HG03135 (cell line): ENCODE data around the gene SPATA7.
"Not testable (repeated sequence)": the region's sequence is repeated elsewhere in the genome, so short reads cannot be mapped to it uniquely, and the experiment has no call there.

Experiments used
- ATAC-seq: cut with Tn5 transposase; IDR thresholded peaks from one replicate; pipeline ENCODE4 v1.9.1; 2021; ENCODE audit warnings: mild to moderate bottlenecking, moderate library complexity; ENCODE audit not compliant: unreplicated experiment

The SPATA7 gene

GRCh38 chr14:88385212-88386101 lies at the start of gene SPATA7:
TSS of gene SPATA7 (plus strand) at chr14:88385657. CDS start at chr14:88385819, 162 bp downstream.
- ATAC-seq = peak; percentile 99

DNA sequence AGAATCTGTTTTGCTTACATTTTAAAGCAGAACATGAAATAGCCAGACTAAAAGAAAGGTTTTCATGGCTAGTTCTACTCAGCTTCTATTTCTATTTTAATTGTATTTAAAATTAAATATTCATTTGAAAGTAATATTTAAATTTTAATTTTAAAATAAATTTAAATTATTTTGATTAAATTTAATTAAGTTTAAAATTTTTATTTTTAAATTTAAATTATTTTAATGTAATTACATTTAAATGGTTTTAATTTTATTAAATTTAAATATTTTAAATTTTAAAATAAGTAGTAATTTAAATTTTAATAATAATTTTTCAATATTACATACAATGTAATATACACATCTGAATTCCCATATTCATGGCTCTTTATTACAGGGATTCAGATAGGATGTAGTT lies 45.1 kb upstream of the SPATA7 start:
- no peak for ATAC-seq

DNA sequence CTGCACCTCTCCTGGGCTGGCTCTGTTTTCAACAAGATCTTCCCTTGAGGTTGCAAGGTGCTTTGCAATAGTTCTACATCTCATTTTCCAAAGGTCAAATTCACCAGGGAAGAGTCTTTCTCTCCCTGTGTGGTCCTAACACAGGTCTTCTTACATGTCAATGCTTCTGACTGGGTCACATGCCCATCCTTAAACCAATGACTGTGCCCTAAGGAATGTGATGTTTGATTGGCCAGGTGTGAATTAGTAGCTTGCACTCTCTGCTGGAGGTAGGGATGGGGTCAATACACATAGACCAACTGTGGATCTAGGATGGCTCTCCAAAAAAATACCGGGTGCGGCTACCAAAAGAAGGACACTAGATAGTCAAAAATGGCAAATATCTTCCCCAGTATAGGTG lies 42.5 kb upstream of the SPATA7 start:
- no peak for ATAC-seq

- no peak for ATAC-seq
These were observed 39.3 kb upstream of the SPATA7 start for GRCh38 chr14:88346048-88346639.

DNA sequence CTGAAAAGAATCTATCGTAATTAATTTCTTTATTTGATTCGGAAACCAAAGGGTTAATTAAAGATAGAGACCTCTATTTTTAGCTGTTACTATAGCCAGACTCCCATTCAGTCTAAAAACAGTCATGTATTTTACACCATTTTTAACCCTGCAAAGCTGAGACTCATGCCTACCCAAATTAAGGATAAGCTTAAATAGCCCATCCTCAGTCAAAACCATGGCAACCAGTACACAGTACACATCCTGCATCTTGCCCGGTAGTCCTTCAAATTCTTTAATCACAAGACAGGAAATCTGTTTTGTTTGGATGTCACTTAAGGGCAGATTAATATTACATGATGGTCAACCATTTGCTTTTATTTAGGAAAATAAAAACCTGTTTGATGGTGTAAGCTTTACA lies 36.9 kb upstream of the SPATA7 start:
- ATAC-seq = no peak

DNA sequence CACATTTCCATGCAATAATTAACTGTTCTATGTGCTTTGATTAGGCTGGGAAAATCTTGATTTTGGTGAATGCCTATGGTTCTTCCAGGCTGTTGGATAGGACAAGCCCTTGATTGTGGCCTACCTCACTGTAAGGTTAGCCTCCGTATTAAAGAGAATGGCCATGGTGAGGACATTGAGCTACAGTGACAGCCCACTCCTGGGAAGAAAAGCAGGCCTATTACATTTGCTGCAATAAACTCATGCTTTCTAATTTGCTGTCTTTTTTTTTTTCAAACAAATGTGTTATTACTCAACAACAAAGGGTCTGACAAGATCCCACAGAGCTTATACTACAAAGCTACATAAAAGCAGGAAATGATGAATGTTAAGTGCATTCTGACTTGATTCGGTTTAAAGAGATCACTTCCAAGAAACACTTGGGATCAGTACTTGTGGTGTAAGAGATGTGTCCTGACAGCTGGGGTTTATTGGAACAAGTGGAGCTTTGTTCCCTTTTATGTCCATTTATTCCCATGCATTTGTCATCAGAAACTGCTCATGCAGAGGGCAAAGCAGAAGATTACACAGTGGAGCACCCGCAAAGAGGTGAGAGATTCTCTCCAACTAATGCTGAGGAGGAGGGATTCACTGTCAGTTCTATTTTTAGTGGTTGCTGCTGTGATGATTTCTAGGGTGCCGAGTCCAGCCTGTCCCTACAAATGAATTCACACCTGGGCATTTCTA lies 33.3 kb upstream of the SPATA7 start:
- ATAC-seq = no peak

DNA sequence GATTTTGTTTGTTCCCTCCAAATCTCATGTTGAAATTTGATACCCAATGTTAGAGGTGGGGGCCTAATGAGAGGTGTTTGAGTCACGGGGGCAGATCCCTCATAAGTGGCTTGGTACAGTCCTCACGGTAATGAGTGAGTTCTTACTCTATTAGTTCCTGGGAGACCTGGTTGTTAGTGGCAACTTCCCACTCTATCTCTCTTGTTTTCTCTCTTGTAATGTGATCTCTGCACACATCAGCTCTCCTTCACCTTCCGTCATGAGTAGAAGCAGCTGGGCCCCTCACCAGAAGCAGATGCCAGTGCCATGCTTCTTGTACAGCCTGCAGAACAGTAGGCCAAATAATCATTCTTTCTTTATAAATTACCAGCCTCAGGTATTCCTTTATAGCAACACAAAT lies 32.8 kb upstream of the SPATA7 start:
- ATAC-seq = no peak

DNA sequence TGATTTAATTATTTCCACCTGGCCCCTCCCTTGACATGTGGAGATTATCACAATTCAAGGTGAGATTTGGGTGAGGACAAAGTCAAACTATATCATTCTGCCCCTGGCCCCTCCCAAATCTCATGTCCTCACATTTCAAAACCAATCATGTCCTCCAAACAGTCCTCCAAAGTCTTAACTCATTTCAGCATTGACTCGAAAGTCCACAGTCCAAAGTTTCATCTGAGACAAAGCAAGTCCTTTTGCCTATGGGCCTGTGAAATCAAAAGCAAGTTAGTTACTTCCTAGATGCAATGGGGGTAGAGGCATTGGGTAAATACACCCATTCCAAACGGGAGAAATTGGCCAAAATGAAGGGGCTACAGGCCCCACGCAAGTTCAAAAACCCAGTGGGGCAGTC lies 31.1 kb upstream of the SPATA7 start:
- ATAC-seq = no peak

DNA sequence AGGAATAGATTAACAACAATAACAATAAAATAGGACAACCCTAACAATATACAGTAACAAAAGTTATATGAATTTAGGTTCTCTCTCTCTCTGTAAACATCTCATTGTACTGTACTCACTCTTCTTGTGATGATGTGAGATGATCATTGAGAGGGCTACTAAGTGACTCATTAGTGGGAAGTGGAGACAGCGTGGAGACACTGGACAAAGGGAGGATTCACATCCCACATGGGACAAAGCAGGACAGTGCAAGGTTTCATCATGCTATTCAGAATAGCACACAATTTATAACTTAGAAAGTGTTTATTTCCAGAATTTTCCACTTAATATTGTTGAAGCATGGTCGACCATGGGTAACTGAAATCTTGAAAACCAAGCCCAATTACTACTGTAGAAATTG lies 26.0 kb upstream of the SPATA7 start:
- no peak for ATAC-seq

DNA sequence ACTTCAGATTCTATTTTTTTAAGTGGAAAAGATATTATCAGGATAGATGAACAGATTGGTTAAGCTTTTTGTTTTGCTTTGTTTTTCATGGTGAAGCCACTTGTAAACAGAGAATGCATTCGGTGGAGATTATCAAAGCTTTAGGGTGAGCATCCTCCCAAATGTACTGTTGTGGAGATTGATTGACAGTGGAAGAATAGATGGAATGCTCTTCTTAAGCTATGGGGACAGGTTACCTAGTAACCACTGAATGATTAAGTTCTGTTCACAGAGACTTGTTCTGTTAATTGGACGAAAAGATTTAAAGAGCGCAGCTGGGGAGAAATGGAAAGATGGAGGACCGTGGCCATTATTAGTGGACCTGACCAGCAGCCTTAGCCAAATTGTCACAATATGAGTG lies 21.8 kb upstream of the SPATA7 start:
- ATAC-seq = no peak

DNA sequence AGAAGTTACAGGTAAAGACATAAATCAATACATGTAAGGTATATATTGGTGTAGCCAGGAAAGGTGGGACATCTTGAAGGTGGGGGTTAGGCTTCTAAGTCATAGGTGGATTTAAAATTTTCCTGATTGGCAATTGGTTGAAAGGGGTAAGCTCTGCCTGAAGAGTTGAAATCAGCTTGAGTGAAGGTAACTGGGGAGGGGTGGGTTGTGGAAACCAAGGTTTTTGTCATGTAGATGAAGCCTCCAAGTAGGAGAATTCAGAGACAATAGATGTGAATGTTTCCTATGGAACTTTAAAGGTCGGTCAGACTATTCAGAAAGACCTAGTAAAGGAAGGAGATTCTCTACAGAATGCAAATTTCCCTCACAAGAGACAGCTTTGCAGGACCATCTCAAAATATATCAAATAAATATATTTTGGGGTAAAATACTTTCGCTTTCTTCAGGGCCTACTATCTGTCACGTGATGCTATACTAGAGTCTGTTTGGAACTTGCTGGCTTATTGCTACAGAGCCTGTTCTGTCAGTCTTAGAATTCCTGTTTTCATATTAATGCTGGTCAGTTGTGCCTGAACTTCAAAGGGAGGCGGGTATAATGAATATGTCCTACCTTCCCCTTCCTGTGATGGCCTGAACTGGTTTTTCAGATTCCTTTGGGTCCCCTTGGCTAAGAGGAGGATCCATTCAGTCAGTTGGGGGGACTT lies 20.6 kb upstream of the SPATA7 start:
- no peak for ATAC-seq

DNA sequence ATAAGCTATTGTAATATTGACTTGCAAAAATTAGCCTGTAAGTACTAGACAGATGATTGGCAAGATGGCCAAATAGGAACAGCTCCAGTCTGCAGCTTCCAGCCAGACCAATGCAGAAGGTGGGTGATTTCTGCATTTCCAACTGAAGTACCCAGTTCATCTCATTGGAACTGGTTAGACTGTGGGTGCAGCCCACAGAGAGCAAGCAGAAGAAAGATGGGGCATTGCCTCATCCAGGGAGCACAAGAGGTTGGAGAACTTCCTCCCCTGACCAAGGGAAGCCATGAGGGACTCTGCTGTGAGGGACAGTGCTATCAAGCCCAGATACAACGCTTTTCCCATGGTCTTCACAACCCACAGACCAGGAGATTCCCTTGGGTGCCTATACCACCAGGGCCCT lies 16.0 kb upstream of the SPATA7 start:
- no peak for ATAC-seq

- ATAC-seq = no peak
These were observed 5.6 kb upstream of the SPATA7 start for GRCh38 chr14:88379706-88380343.

- no peak for ATAC-seq
These were observed 5.1 kb upstream of the SPATA7 start for GRCh38 chr14:88380405-88380804.

GRCh38 chr14:88381634-88382033 lies 3.8 kb upstream of the SPATA7 start:
- ATAC-seq = not testable (repeated sequence)

DNA sequence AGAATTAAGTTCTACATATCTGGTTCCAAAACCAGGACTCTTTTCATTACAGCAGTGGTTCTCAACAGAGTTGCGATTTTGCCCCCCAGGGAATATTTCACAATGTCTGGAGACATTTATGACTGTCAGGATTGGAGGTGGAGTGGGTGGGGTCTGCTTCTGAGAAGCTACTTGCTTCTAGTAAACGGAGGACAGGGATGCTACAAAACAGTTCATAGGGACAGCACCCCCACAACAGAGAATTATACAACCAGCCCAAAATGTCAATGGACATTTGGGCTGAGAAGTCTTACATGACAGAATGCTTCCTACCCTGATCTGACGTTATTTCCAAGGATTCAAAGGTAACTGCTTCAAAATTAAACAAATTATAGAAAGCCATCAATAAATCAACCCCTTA lies 739 bp upstream of the SPATA7 start:
- ATAC-seq = no peak

GRCh38 chr14:88386256-88386794 lies 868 bp downstream of the SPATA7 start:
- ATAC-seq = peak; percentile 11

DNA sequence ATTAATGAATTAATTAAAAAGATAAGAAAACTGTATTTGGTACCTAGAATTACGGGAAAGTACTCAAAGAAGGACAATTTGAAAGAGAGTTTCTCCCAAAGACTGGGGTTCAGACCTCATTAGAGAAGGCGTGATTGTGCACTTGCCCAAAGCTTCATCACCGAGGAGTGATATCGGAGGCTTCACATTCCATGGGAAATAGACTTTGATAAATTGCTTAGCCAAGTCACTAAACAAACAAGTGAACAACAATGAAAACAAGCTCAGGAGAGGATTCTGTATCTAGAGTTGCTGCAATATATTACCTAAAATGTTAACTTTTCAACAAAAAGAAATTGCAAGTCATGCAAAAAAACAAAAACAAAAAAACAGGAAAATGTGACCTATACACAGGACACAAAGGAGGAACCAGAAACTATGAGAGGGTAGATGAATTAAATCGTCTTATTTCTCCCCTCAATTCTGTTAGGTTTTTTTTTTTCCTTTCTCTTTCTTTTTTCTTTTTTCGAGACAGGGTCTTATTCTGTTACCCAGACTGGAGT lies 3.4 kb downstream of the SPATA7 start:
- ATAC-seq = no peak

GRCh38 chr14:88392609-88393008 lies 7.2 kb downstream of the SPATA7 start:
- ATAC-seq = no peak

- no peak for ATAC-seq
These were observed 25.6 kb downstream of the SPATA7 start for GRCh38 chr14:88411039-88411438.
